Ishikawa (cell line): ENCODE data around the gene ETNK2.

Source experiments
- CEBPB ChIP-seq: IDR thresholded peaks from 2 replicates; pipeline ENCODE4 v1.6.1; 2012
- CREB1 ChIP-seq: IDR thresholded peaks from 2 replicates; pipeline ENCODE4 v1.6.1; 2012; ENCODE audit warnings: low read depth
- EGR1 ChIP-seq: IDR thresholded peaks from 2 replicates; pipeline ENCODE4 v1.6.1; 2012
- EP300 ChIP-seq: IDR thresholded peaks from 2 replicates; pipeline ENCODE4 v1.6.1; 2012; ENCODE audit warnings: borderline replicate concordance
- FOXM1 ChIP-seq: IDR thresholded peaks from 2 replicates; pipeline ENCODE4 v1.6.1; 2012; ENCODE audit warnings: low read depth, borderline replicate concordance
- NFIC ChIP-seq: IDR thresholded peaks from 2 replicates; pipeline ENCODE4 v1.6.1; 2012
- RAD21 ChIP-seq: IDR thresholded peaks from 2 replicates; pipeline ENCODE4 v1.6.1; 2012; ENCODE audit warnings: low read depth
- TAF1 ChIP-seq: IDR thresholded peaks from 2 replicates; pipeline ENCODE4 v1.6.1; 2012; ENCODE audit warnings: low read depth, mild to moderate bottlenecking
- TCF12 ChIP-seq: IDR thresholded peaks from 2 replicates; pipeline ENCODE4 v1.6.1; 2012; ENCODE audit warnings: low read depth
- TEAD4 ChIP-seq: IDR thresholded peaks from 2 replicates; pipeline ENCODE4 v1.6.1; 2012
- USF1 ChIP-seq: IDR thresholded peaks from 2 replicates; pipeline ENCODE4 v1.6.1; 2012
- YY1 ChIP-seq: IDR thresholded peaks from 2 replicates; pipeline ENCODE4 v1.6.1; 2012; ENCODE audit warnings: low read depth
- ZBTB7A ChIP-seq: IDR thresholded peaks from 2 replicates; pipeline ENCODE4 v1.6.1; 2012; ENCODE audit warnings: low read depth
- TF ChIP-seq, protein P1 (sequence below): IDR thresholded peaks from 2 replicates; pipeline ENCODE4 v1.6.1; 2012; ENCODE audit warnings: low read depth, mild to moderate bottlenecking
- TF ChIP-seq, protein P2 (sequence below): IDR thresholded peaks from 2 replicates; pipeline ENCODE4 v1.6.1; 2012

The ETNK2 gene

GRCh38 chr1:204125759-204126351 lies 26.0 kb downstream of the ETNK2 start:
- no peak for TF ChIP-seq RAD21

- no peak for TF ChIP-seq TCF12
- no peak for TF ChIP-seq TEAD4
- no peak for TF ChIP-seq NFIC
- TF ChIP-seq TAF1, result no peak
- no peak for TF ChIP-seq FOXM1
- no peak for TF ChIP-seq CREB1
- no peak for TF ChIP-seq EP300
- TF ChIP-seq CEBPB, result no peak
- TF ChIP-seq, protein P1, sequence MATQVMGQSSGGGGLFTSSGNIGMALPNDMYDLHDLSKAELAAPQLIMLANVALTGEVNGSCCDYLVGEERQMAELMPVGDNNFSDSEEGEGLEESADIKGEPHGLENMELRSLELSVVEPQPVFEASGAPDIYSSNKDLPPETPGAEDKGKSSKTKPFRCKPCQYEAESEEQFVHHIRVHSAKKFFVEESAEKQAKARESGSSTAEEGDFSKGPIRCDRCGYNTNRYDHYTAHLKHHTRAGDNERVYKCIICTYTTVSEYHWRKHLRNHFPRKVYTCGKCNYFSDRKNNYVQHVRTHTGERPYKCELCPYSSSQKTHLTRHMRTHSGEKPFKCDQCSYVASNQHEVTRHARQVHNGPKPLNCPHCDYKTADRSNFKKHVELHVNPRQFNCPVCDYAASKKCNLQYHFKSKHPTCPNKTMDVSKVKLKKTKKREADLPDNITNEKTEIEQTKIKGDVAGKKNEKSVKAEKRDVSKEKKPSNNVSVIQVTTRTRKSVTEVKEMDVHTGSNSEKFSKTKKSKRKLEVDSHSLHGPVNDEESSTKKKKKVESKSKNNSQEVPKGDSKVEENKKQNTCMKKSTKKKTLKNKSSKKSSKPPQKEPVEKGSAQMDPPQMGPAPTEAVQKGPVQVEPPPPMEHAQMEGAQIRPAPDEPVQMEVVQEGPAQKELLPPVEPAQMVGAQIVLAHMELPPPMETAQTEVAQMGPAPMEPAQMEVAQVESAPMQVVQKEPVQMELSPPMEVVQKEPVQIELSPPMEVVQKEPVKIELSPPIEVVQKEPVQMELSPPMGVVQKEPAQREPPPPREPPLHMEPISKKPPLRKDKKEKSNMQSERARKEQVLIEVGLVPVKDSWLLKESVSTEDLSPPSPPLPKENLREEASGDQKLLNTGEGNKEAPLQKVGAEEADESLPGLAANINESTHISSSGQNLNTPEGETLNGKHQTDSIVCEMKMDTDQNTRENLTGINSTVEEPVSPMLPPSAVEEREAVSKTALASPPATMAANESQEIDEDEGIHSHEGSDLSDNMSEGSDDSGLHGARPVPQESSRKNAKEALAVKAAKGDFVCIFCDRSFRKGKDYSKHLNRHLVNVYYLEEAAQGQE, result no peak
- TF ChIP-seq EGR1, result no peak
These were observed 27.2 kb downstream of the ETNK2 start for GRCh38 chr1:204124639-204125038.

DNA sequence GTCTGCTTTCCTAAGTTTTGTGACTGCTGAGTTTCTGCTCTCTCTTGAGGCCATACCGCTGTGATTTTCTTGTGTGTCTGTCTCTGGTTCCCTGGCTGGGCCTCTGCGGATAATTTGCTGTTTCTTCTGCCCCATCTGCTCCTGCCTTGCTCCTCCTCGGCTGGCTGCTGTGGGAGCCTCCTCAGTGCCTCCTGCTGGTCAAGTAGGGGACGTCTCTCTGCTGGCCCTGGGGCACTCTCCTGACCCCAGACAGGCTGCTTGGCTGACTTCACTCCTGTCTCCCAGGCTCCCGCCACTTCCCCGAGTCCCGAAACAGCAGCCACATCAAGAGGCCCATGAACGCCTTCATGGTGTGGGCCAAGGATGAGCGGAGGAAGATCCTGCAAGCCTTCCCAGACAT lies 28.5 kb downstream of the ETNK2 start:
- no peak for TF ChIP-seq TCF12
- TF ChIP-seq RAD21, result peak; percentile 53
- TF ChIP-seq TAF1, result no peak

DNA sequence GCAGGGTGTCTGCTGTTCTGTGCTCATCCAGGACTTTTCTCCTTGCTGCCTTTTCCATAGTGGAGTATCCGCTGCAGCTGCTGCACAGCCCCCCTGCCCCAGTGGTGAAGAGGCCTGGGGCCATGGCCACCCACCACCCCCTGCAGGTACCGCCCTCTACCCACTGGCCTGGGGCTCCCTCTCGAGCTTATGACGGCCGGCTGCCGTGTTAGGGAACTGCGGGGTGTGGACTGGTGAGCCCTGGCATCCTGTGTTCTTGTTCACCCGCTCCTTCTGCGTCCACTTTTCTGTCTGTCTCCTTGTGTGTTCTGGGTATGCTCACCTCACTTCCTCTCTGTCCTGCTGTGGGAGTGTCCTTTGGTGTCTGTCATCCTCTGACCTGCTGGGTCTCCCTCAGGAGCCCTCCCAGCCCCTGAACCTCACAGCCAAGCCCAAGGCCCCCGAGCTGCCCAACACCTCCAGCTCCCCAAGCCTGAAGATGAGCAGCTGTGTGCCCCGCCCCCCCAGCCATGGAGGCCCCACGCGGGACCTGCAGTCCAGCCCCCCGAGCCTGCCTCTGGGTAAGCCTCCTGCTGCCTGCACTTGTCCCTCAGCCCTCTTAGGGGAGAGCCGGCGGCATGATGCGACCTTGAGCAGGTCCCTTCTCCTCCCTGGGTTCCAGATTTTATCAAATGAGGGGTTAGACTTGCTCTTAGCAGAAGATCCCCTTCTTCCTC lies 29.8 kb downstream of the ETNK2 start:
- TF ChIP-seq CREB1 (no peak), RAD21 (no peak), CEBPB (no peak), USF1 (no peak), TCF12 (no peak), YY1 (no peak), EGR1 (no peak), EP300 (no peak), TEAD4 (no peak), NFIC (no peak), ZBTB7A (no peak), FOXM1 (no peak), TAF1 (no peak)
- TF ChIP-seq, protein P2, sequence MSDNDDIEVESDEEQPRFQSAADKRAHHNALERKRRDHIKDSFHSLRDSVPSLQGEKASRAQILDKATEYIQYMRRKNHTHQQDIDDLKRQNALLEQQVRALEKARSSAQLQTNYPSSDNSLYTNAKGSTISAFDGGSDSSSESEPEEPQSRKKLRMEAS, result no peak
- TF ChIP-seq, protein P1, result no peak

- TF ChIP-seq EP300, result no peak
These were observed 35.3 kb downstream of the ETNK2 start for GRCh38 chr1:204116539-204116938.

- TF ChIP-seq ZBTB7A (no peak), CREB1 (no peak)
These were observed 36.7 kb downstream of the ETNK2 start for GRCh38 chr1:204115116-204115515.

- TF ChIP-seq TCF12 (no peak), CEBPB (no peak), RAD21 (no peak), ZBTB7A (no peak), TAF1 (no peak), TEAD4 (no peak), YY1 (no peak), FOXM1 (no peak)
- TF ChIP-seq, protein P1, result no peak
- TF ChIP-seq, protein P2, result no peak
These were observed 37.2 kb downstream of the ETNK2 start for GRCh38 chr1:204114606-204115005.
